Raji (cell line): ENCODE measurements around the gene CCL27.
A peak's percentile ranks its signal among the peaks of the same experiment; 100 is the strongest.

Experiments
- POLR2A ChIP-seq: IDR thresholded peaks from 2 replicates; pipeline ENCODE4 v1.6.1; 2011; ENCODE audit warnings: low read depth, low read length, control low read depth; ENCODE audit not compliant: insufficient read depth

CCL27 gene

DNA sequence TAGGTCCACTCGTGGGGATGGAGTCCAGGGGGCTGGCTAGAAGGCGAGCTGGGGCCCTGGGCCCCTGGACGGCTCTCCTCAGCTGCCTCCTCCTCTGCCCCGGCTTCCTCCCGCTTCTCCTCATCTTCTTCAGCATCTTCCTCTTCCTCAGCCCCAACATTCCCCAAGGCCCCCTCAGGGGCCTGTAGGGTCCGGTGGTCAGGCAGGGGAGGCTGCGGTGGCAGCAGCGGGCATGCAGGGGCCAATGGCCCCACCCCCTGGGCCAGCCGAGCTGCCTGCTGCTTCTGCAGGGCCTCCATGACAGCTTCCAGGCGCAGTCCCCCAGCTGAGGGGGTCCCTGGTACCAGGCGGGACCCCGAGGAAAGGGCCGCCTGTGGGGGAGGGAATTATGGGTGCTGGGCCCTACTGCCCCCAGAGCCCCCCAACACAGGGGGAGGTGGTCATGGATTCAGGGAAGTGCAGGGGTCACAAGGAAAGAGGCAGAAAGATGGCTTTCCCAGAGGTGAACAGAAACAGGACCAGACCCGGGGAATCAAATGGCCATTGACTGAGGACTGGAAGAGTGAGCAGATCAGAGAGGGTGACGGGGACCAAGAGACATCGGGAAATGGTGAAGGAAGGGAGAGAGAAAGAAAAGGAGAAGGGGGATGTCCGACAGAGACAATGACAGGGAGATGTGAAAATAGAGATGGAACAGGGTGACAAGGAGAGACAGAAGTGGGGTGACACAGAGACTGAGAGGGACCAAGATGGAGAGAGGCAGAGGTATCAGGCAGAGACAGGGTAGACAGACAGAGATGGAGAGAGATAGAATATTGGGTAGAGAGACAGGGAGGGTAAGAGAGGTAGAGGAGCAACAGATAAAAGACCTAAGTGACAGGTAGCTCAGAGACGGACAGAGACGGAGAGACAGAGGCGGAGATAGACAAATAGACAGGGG, 34.5 kb downstream of the CCL27 start:
- TF ChIP-seq POLR2A = no peak

DNA sequence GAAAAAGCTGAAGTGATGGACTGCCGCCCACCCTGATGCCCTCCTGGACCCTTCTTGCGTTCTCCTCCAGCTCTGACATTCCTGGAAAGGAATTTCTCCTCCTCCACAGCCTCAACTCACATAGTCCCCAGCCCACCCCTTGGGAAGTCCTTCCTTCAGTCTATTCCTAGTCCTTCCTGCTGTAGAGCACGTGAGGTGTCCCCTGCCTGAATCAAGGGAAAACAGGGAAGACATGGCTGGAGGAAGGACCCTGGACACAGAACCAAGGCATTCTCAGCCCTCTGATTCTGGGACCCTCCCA, 37.3 kb downstream of the CCL27 start:
- no peak for TF ChIP-seq POLR2A

DNA sequence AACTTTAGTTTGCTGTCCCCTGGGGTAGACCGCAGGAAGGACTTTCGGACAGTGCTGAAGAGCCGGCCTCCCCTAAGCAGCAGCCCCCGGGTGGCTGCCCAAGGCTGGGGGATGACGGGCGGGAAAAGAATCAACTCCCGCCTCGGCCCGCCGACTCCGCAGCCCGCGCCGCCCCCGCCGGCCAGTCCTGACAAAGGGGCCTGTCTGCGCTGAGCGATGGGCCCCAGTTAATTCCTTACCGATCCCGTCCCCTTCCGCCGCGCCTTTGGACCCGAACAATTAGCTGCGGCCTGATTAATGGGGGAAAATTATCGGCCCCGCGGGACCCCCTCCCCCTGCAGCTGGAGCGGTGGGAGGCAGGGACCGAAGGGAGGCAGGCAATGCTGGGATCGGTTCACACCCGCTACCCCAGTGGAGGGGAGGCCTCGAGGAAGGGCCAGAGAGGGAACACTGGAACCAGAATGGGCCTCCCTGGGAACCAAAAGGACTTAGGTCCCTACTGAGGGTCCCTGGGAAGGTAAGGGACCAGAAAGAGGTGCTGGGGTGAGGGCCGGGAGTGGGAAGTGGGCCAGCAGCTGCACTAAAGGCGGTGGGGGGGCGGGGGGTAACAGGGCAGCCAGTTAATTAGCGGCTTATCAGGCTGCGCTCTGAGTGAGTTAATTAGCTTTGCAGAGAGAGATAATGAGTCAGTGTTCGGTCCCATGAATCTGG, 37.8 kb downstream of the CCL27 start:
- no peak for TF ChIP-seq POLR2A

DNA sequence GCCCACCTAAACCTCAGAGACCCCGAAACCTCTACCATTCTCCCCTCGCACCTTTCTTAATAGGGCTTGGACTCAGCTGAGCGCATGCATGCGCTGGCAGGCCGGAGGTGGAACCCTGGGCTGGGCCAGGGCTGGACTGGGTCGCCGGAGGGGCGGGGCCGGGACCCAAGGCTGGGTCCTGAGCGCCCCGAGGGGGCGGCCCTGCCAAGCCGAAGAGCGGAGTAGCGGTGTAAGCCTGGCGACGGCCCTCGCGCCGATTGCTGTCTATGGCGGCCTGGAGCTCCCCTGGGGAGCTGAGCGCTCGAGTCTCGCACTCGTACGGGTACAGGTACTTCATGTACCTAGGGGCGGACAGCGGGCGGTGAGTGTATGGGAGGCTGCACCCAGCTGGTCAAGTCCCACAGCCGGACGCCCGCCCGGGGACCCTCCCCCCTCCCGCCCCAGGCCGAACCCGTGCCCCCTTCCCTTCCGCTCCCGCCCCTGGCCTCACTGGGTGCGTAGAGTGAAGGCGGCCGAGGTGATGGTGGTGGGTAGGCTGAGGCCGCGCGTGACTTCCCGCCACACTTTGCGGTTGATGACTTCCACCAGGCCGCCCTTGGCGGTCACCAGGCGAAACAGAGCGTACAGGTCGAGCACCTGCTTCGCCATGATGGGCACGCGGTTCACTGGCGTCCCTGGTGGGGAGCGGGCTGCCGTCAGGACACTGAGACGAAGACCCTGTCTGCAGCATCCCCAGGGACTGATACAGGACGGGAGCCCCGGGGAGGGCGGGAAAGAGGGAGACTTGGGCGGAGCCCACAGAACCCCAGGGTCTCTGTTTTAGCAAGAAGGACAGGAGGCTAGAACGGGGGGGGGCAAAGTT, 38.9 kb downstream of the CCL27 start:
- TF ChIP-seq POLR2A = no peak

DNA sequence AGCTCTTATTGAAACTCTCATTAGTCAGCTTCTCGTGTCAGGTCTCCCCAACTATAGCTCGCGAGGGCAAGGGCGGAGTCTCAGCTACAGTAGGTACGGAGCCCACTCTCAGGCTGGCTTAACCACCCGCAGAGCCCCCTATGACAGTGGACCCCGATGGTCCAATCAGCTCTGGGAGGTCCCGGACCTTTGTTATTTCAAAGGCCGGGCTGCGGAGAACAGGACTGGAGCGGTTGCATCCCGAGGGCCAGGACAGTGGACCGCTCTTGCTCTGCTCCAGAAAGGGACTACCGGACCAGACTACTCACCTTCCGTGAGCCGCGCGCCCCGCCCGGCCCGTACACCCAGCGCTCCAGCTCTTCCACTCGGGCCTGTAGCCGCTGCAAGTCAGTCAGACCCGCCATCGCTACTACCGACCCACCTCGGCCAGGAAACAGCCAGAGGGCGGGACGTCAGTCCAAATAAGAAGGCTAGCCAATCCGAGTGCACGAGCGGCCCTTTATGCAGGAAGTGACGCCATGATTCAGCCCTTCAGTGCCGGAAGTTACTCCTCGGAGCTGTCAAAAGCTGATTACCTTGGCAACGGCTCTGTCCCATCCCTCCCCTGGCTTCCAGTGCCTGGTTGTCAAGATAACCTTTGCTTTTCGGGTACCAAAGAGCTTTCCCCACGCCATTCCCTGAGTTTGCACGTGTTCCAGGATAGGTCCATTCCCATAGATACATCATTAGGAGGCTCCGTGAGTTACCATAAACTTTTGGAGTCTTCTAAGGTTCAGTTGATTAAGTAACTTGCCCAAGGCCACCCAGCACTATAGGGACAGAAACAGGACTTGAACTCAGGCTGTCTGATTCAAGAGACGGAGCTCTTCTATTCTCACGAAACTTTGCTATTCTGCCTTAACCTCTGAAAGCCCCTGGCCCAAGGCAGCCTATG, 42.1 kb downstream of the CCL27 start, which contains the start of gene DCTN3:
TSS of gene DCTN3 (minus strand) at position 435 of the 934 bp plus-strand sequence. CDS start at position 404, 31 bp downstream.
- peak; percentile 67 for TF ChIP-seq POLR2A

DNA sequence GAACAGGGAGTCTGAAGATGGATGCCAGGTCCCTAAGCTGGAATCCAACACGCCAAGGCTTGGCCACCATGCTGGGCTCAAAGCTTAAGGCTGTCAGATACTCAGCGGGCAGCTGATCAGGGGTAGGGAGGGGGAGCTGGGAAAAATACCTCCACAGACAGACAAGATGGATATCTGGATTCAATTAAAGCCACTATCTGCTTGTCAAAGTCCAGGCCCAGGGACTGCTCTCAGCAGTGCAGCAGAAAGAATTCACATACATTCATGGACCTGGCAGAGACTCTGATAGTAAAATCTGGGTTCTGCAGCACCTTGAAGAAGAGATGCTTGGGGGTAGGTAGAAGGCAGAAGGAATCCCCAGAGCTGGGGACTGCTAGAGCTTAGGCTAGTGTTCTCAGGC, 47.3 kb downstream of the CCL27 start:
- no peak for TF ChIP-seq POLR2A

DNA sequence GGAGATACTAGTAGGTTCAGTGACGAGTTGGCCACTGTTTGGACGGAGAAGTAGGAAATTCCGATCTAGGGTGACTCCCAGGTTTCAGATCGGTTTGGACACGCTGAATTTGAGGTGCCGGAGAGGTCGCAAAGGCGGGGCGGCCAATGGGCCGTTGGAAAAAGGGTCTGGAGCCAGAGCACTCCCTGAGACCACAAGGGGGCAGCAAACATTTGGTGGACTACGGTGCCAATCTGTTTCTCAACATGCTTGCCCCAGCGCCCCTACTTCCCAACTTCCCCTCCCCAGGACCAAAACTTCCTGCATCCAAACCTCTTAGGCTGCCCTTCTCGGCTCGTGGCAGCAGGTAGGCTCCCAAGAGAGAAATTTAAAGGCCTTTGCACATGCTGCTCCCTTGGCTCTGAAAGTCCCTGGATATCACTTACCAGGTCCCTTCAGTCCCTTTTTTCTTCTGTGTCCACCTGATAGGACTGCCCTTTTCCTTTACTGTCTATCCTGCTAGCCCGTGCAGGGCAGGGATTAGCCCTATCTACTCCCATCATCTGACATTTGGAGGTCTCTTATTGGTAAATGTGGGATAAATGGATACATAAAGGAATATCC, 49.6 kb downstream of the CCL27 start:
- no peak for TF ChIP-seq POLR2A
